PC-9 (cell line): ENCODE measurements around the gene HBA1.

ENCODE experiments used
- CTCF ChIP-seq: fragments of 200-600 bp; sonication (generic); conservative IDR thresholded peaks from 2 replicates; pipeline ENCODE4 v1.6.1; 2017; ENCODE audit warnings: mixed run types, antibody characterized with exemption, mild to moderate bottlenecking, moderate library complexity
- EZH2 ChIP-seq: fragments of 200-600 bp; sonication (generic); IDR thresholded peaks from 2 replicates; pipeline ENCODE4 v1.8.0; 2017; ENCODE audit warnings: antibody characterized with exemption, low read depth

- TF ChIP-seq CTCF (no peak), EZH2 (no peak)
Observed at GRCh38 chr16:165539-166374, 10.7 kb upstream of the HBA1 start, which contains the start of gene HBM.
